ENCODE results near the gene AQP12A.

The AQP12A gene

GRCh38 chr2:240707043-240707756, 15.5 kb downstream of the AQP12A start:
- no peak for DNase-seq (ENCODE audit: low read depth)
- TF ChIP-seq, protein P1, sequence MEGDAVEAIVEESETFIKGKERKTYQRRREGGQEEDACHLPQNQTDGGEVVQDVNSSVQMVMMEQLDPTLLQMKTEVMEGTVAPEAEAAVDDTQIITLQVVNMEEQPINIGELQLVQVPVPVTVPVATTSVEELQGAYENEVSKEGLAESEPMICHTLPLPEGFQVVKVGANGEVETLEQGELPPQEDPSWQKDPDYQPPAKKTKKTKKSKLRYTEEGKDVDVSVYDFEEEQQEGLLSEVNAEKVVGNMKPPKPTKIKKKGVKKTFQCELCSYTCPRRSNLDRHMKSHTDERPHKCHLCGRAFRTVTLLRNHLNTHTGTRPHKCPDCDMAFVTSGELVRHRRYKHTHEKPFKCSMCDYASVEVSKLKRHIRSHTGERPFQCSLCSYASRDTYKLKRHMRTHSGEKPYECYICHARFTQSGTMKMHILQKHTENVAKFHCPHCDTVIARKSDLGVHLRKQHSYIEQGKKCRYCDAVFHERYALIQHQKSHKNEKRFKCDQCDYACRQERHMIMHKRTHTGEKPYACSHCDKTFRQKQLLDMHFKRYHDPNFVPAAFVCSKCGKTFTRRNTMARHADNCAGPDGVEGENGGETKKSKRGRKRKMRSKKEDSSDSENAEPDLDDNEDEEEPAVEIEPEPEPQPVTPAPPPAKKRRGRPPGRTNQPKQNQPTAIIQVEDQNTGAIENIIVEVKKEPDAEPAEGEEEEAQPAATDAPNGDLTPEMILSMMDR (conservative IDR thresholded peaks at IDR 0.05; ENCODE audit: control insufficient read depth, insufficient read depth, low read depth, low read length): no peak
- H3K4me3 ChIP-seq (ENCODE audit: control insufficient read depth, low read depth, low read length): no peak overlapping the region

DNA sequence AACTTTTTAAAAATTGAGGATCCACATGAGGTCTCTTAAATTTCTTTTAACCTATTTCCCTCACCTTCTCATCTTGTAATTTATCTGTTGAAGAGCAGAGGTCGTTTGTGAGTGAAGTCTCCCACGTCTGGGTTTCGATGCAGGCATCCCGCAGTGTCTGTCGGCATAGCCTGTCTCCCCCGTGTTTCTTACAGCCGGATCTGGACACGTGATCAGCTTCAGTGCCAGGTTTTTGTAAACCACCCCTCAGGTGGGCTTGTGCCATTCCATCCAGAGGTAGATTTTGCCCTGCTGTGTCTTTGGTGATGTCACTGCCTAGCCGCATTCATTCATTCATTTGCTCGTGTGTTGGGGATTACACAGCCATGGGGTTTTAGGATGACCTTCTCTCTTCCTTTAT, 16.2 kb downstream of the AQP12A start:
- DNase-seq (ENCODE audit: low read depth): no peak
- no peak overlapping the region for H3K4me3 ChIP-seq (ENCODE audit: control insufficient read depth, low read depth, low read length)
- TF ChIP-seq, protein P1 (conservative IDR thresholded peaks at IDR 0.05; ENCODE audit: control insufficient read depth, insufficient read depth, low read depth, low read length): no peak

DNA sequence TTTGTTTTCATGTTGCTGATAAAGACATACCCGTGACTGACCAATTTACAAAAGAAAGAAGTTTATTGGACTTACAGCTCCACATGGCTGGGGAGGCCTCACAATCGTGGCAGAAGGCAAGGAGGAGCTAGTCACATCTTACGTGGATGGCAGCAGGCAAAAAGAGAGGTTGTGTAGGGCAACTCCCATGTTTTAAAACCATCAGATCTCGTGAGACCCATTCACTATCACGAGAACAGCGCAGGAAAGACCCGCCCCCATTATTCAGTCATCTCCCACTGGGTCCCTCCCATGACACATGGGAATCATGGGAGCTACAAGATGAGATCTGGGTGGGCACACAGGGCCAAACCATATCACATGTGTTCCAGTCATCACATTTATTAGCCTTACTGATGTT, 16.8 kb downstream of the AQP12A start:
- no peak for DNase-seq (ENCODE audit: low read depth)
- TF ChIP-seq, protein P1 (conservative IDR thresholded peaks at IDR 0.05; ENCODE audit: control insufficient read depth, insufficient read depth, low read depth, low read length): no peak
- H3K4me3 ChIP-seq (ENCODE audit: control insufficient read depth, low read depth, low read length): no peak overlapping the region

DNA sequence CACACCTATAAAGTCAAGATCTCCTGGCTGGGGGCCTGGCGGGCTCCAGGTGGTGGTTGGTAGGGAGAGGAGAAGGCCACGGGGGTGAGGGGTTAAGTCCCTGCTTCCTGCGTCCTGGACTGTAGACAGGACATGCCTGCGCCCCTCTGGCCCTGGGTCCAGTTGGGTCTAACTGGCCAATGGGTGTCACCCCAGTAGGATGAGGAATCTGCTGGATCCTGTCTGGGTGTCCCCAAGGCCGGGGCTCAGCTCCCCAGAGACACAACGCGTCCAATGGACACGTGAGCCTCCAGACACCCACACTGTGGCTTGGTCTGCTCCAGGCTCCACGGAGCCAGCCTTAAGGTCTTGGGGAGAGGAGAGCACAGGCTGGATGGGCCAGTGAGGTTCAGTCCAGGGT, 19.6 kb downstream of the AQP12A start:
- H3K4me3 ChIP-seq (ENCODE audit: control insufficient read depth, low read depth, low read length): no peak overlapping the region
- TF ChIP-seq, protein P1 (conservative IDR thresholded peaks at IDR 0.05; ENCODE audit: control insufficient read depth, insufficient read depth, low read depth, low read length): no peak
- no peak for DNase-seq (ENCODE audit: low read depth)

GRCh38 chr2:240711701-240712100, 20.0 kb downstream of the AQP12A start:
- TF ChIP-seq, protein P1 (conservative IDR thresholded peaks at IDR 0.05; ENCODE audit: control insufficient read depth, insufficient read depth, low read depth, low read length): no peak
- no peak for DNase-seq (ENCODE audit: low read depth)
- H3K4me3 ChIP-seq (ENCODE audit: control insufficient read depth, low read depth, low read length): no peak overlapping the region

DNA sequence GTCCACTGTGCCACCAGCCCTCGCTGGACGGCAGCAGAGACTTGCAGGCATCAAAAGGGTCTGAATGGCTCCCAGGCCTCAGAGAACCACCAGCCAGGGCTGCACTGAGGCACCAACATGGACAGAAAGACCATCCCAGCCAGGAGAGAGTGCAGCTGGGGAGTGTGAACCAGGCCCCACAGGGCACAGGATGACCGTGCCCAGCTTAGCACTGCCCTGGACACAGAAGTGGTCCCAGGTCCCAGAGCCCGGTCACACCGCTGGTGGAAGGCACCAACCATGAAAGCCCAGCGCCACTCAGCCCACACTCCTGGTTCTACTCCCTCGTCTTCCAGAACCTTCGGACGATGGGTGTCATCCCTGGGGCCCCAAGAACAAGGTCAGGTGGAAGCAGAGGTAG, 20.5 kb downstream of the AQP12A start:
- no peak for DNase-seq (ENCODE audit: low read depth)
- H3K4me3 ChIP-seq (ENCODE audit: control insufficient read depth, low read depth, low read length): no peak overlapping the region
- TF ChIP-seq, protein P1 (conservative IDR thresholded peaks at IDR 0.05; ENCODE audit: control insufficient read depth, insufficient read depth, low read depth, low read length): no peak

Data from fibroblast of mammary gland (primary cell).